GM18858 (cell line): Measurements from ENCODE around the gene PRRC2B.
"Not testable (repeated sequence)": the region's sequence is repeated elsewhere in the genome, so short reads cannot be mapped to it uniquely, and the experiment has no call there.

Experiments used
- ATAC-seq: cut with Tn5 transposase; IDR thresholded peaks from one replicate; pipeline ENCODE4 v1.9.1; 2021; ENCODE audit not compliant: unreplicated experiment

The PRRC2B gene

GRCh38 chr9:131528886-131529505 lies 135.1 kb downstream of the PRRC2B start:
- no peak for ATAC-seq

- no peak for ATAC-seq
Measured at GRCh38 chr9:131529597-131530545, 136.0 kb downstream of the PRRC2B start.

DNA sequence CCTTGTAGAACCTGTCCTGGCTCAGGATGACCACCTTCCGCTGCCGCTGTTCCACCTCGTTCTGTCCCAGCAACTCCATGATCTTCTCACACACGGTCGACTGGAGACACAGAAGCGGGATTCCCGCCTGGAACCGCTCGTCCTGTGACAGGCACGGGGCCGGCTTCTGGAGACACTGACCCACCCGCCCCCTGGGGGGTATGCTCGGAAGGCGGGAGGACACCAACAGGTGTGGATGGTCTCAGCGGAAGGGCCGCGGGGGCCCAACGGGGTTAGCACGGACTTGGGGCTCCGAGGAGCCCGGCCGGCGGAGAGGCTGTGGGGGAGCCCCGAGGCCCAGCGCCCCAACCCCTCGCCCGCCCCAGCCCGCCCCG lies 136.6 kb downstream of the PRRC2B start:
- peak; percentile 10 for ATAC-seq

- ATAC-seq: peak; percentile 72
Measured at GRCh38 chr9:131530920-131531832, 137.3 kb downstream of the PRRC2B start, which contains the start of gene UCK1. Gene UCK1 (minus strand): TSS chr9:131531263. CDS start chr9:131531174, 89 bp downstream.

DNA sequence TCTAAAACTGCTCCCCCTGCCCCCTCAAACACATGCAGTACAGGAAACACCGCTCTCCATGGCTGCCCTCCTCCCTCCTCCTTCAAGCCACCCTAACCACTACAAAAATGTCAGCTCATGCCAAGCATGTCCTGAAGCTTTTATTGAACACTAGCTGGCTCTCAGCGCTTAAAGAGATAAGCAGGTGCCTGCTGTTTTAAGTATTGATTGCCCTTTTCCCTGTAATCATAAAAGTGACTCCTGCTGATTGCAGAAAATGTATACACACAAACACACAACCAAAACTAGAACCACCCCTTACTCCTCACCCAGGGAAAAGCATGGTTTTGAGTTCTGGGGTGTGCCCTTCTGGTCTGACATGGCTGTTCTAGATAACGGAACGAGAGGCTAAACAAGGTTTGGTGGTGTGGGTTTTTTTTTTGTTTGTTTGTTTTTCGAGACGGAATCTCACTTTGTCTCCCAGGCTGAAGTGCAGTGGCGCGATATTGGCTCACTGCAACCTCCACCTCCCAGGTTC lies 140.9 kb downstream of the PRRC2B start:
- no peak for ATAC-seq

- no peak for ATAC-seq
Measured at GRCh38 chr9:131537946-131538345, 144.1 kb downstream of the PRRC2B start.

DNA sequence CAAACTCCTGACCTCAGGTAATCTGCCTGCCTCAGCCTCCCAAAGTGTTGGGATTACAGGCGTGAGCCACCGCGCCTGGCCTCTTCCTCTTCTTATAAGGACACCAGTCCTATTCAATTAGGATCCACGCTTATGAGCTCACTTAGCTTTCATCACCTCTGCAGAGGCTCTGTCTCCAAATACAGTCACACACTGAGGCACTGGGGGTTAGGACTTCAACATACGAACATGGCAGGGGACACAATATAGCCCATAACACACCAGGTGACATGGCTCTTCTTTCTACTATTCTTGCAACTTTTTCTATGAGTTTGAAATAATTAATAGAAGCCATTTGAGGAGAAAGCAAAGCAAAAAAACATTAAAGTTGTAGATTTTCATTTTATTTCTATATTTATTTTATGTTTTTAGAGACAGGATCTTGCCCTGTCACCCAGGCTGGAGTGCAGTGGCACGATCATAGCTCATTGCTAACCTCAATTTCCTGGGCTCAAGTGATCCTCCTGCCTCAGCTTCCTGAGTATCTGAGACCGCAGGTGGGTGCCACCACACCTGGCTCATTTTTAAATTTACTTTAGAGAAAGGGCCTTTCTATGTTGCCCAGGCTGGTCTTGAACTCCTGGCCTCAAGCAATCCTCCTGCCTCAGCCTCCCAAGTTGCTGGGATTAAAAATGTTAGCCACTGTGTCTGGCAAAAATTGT lies 145.5 kb downstream of the PRRC2B start:
- ATAC-seq: no peak

- no peak for ATAC-seq
Measured at GRCh38 chr9:131543141-131543540, 149.3 kb downstream of the PRRC2B start.

DNA sequence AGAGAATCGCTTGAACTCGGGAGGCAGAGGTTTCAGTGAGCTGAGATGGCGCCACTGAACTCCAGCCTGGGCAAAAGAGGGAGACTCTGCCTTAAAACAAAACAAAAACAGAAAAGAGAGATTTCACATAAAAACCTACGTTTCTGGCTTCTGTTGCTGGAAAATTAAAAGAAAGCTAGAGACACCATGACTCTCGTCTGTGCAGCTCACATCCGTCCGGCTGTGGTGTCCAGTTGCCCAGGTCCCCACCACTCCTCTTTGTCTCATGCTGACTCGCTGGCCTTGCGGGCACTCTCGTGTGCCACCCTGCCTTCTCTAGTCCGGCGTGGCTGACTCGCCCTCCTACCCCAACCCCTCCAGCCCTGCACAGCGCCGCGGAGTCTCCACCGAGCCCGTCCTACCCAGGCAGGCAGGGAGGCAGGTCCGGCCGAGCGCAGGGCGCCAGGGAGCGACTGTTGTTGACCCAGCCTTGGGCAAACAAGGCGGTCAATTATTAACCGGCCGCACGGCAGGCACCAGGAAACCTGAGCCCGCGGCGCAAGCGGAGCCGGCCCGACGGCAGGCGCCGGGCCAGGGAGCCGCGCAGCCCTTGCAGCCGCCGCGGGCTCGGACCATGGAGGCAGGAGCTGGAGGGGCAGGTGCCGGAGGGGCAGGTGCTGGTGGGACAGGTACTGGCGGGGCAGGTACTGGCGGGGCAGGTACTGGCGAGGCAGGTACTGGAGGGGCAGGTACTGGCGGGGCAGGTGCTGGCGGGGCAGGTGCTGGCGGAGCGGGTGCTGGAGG lies 151.3 kb downstream of the PRRC2B start, which contains the start of gene PRRT1B:
TSS of gene PRRT1B (plus strand) at position 521 of the 783 bp plus-strand sequence. CDS start at position 614, 93 bp downstream.
- no peak for ATAC-seq

- no peak for ATAC-seq
Measured at GRCh38 chr9:131545786-131546335, 152.0 kb downstream of the PRRC2B start.

DNA sequence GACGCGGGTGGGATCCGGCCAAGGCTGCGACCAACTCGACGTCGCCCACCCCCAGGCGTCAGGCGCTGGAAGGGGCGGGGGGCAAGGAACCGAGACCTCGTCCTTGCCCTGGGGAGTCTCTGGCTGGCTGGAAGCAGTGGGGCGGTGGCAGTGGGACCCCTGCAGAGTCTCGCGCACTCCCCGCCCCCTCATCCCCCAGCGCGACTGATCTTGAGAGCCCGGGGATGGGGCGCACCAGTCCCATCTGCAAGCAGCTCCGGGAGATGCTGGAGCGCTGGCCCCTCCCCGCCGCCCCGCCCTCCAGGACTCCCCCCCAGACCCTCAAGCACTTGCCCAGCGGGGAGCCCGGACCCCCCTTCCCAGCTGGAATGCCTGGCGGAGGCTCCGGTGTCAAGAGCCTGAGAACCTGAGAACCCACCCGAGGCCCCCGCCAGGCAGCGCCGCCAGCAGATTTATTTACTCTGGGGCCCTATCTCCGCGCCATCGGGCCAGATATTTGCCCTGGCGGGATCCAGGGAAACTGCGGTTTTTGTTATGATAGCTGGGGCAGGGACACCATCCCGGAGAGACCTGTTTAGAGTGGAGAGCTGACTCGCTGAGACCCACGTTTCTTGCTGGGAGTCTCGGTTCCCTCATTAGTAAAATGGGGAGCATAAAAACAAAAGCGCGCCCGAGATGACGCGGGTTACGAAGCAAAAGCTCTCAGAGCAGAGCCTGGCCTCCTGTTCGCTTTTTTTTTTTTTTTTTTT lies 152.6 kb downstream of the PRRC2B start:
- no peak for ATAC-seq

- not testable (repeated sequence) for ATAC-seq
Measured at GRCh38 chr9:131549186-131549585, 155.3 kb downstream of the PRRC2B start.
